Ecto neural progenitor cell (in vitro differentiated cells): Measurements from ENCODE around the gene RRAS2.
A peak's percentile ranks its signal among the peaks of the same experiment; 100 is the strongest.
"Not testable (repeated sequence)": the region's sequence is repeated elsewhere in the genome, so short reads cannot be mapped to it uniquely, and the experiment has no call there.

Experiments
- DNase-seq: peaks from one replicate; pipeline ENCODE4 v3.0.0-alpha.2; 2018; ENCODE audit warnings: low spot score

The RRAS2 gene

GRCh38 chr11:14255238-14255534 is 103.8 kb downstream of the RRAS2 start:
- no peak for DNase-seq

DNA sequence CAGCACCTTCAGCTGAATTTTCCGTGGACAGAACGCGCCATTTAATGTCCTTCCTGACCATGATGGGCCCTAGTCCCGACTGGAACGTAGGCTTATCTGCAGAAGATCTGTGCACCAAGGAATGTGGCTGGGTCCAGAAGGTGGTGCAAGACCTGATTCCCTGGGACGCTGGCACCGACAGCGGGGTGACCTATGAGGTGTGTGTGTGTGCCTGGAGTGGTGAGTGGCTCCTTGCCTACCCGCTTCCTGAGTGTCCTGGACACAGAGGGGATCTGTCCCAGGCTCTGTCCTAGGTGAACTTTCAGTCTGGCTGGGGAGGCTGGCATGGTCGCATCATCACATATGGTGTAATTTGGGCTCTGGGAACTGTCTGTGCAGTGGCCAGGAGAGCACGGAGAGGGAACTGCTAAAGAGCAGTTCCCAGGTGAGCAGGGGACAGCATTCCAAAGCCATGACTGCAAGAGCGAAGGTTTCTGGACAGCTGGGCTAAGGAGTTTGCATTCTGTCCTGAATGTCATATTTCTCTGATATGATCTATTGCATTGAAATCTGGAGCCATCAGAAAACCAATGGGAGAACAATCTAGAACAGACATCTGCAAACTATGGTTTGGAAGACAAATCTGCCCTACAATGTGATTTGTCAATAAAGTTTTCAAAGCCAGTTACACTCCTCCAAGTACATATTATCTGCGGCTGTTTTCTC is 104.3 kb downstream of the RRAS2 start:
- DNase-seq: no peak

- DNase-seq: no peak
Observed at GRCh38 chr11:14253840-14254239, 105.1 kb downstream of the RRAS2 start.

DNA sequence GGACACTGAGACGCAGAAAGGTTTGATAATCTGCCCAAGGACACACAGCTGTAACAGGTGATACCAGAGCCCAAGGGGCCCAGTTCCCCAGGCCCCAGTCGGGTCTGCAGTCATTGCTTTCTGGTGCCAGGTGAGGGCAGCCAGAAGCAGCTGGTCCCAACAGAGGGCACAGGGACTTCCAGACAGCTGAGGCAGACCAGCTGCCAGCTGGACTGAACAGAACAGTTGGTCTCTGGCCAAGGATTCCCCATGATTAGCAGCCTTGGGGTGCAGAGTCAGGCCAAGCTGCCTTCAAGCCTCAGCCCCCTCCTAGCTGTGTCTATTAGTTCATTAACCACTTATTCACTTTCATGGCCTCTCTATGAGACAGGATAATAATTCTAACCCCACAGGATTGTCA is 105.6 kb downstream of the RRAS2 start:
- DNase-seq: no peak

GRCh38 chr11:14252501-14252900 is 106.5 kb downstream of the RRAS2 start:
- DNase-seq: not testable (repeated sequence)

DNA sequence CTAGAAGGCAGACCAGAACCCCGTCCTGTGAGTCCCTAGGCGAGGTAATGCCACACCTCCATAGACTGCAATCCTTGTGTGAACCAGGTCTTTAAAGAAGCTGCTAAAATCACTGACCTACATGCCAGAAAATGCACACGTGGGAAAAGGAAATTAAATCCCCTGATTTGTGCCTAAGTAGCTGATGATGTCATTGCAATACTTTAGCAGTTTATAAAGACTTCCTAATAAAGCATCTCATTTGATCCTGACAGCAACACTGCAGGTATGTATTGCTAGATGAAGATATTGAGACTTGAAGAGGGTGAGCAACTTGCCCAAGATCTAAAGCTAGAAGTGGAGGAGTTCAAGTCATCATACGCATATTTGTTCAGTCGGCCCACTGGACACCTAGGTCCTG is 107.2 kb downstream of the RRAS2 start:
- no peak for DNase-seq

DNA sequence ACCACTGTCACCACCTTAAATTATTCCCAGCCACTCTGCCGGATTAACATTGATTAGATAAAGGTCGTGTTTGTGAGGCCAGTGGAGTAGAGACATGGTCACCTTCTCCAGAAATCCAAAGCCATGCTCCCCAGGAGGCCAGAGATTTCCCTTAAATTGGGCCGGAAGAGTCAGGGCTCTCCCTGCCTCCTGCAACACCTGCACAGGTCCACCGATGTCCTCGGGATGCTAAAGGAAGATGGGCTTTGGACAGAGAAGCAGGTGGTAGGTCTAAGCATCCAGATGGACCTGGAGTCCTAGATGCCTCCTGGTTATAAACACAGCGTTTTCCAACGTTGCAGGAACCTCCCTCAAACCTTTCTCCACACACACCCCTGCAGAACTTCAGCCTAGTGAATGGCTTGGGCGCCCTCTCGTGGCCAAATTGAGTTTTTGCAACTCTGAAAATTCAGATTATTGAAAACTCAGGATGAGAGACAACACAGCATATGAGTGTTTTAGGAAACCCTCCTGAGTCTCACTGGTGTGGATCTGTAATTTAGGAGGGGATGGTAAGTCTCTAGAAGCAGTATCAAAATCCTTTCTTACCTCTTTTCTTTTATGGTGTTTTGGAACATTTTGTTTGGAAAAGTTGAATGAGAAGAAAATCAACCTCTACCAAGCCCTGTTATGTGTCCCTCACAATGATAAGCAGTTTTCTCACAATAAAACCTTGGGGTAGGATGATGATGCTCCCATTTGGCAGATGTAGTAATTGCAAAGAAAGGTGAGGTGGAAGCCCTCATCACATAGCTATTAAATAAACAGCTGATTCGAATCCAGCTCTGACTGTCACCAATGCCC is 109.6 kb downstream of the RRAS2 start:
- peak; percentile 80 for DNase-seq

- peak; percentile 58 for DNase-seq
Observed at GRCh38 chr11:14248580-14248981, 110.4 kb downstream of the RRAS2 start.

- no peak for DNase-seq
Observed at GRCh38 chr11:14245444-14245843, 113.5 kb downstream of the RRAS2 start.

DNA sequence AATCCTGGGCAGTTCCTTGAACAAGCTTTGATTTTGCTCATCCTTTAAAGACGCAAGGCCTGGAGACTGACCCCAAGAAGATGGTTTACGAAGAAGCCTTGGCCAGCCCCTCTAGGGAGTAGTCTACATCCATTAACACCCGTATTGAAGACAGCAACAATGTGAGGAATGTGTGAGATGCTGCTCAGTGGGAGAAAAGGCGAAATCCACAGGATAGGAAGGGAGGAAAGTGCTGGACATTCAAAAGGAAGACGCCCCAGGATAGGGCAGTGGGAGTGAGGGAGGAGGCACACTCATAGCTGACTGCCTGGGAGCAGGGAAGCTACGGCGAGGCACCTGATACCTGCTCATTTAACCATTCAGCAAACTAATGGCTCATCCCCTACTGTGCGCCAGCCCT is 114.1 kb downstream of the RRAS2 start:
- no peak for DNase-seq

- DNase-seq: no peak
Observed at GRCh38 chr11:14242733-14243132, 116.2 kb downstream of the RRAS2 start.

- DNase-seq: no peak
Observed at GRCh38 chr11:14242187-14242586, 116.8 kb downstream of the RRAS2 start.

DNA sequence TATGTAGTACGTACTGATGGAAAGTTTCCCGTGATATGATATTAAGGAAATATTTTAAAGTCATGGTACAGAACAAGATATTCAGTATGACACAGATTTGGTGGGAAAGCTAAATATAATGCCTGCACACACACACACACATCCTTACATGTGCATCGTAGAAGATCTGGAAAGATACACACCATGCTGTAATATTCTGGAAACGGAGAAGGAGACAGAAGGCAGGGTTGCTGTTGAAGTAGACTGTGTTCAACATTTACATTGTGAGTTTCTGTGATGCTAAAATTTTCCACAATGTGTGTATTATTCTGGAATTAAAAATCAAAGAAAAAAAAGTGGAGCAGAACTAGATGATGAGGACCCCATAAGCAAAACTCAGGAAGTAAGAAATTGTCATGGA is 118.0 kb downstream of the RRAS2 start:
- DNase-seq: no peak

DNA sequence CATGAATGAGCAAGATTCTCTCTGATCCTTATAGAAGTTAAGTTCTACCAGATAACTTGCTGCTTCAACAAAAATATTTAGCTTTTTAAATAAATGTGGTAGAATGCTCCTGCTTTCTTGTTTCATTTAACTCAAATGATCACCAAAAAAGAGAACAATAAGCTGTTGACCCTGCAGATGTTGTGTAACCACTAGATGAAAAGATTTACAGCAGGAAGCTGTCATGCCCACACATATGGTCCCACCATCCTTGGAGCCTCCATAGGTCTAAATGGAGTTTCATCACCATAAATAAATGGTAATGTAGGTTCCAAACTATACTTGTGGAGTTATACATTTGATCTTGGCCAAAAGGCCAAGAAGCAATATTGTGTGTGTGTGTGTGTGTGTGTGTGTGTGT is 118.8 kb downstream of the RRAS2 start:
- DNase-seq: no peak

- no peak for DNase-seq
Observed at GRCh38 chr11:14237444-14237961, 121.5 kb downstream of the RRAS2 start.

DNA sequence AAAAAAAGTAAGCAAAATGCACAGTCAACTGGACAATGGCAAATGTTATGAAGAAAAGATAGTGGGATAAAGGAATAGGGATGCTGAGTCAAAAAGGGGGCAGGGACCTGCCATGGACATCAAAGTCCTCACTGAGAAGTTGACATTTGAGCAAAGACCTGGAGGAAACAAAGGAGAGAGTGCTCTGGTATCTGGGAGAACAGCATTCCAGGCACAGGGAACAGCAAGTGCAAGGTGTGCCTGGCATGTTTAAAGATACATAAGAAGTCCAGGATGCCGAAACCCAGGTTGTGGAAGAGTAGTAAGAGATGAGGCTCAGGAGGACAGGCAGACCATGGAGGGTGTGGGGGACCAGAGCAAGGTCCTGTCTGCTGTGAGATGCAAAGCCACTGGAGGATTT is 123.3 kb downstream of the RRAS2 start:
- no peak for DNase-seq

DNA sequence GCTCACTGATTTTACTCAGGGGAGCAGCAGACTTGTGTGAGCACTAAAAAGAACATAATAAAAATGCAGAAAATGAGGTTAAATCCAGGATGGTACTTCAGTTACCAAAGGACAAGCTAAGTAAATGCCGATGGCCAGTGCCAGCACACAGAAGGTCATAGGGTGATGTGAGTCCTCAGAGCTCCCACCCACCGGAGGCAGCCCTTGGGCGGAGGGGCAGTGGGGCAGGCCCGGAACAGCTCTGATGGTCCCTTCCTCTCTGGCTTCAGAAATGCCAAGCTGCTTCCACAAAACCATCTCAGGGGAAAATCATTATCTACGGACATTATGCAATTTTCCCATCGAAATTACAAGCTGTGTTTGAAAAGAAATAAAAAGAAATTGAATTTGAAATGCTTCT is 124.5 kb downstream of the RRAS2 start:
- DNase-seq: no peak

DNA sequence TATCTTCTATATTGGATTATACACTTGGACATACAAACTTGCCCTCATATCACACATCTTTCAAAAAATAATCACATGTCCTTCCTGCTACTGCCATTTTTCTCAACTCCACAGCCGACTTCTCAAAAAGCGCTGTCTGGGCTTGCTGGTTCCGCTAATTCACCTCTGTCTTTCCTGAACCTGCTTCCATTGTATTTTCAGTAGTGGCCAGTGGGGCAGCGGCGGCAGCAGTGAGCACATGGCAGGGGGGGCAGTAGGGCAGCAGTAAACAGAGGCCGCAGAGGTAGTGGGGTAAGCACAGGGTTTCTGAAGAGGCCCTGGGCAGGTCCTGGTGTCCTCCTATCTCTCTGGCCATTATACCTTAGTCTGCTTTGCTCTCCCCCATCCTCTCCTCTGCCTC is 126.3 kb downstream of the RRAS2 start:
- no peak for DNase-seq

DNA sequence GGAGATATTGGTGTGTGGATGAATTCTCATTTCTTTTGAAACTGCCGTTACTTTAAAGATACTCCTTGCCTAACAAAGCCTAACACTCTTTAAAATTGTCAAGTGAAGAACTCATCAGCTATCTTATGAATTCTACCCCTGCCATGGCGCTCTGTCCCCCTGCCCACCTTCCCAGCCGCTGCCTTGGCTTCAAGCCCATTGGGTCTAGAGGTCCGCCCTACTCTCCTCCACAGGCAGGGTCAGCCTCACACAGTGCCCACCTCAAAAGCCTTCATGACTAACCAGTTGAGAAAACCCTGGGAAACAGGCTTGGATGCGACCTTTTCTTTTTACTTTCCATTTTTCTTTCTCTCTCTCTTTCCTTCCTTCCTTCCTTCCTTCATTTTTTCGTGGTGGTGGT is 128.6 kb downstream of the RRAS2 start:
- no peak for DNase-seq

DNA sequence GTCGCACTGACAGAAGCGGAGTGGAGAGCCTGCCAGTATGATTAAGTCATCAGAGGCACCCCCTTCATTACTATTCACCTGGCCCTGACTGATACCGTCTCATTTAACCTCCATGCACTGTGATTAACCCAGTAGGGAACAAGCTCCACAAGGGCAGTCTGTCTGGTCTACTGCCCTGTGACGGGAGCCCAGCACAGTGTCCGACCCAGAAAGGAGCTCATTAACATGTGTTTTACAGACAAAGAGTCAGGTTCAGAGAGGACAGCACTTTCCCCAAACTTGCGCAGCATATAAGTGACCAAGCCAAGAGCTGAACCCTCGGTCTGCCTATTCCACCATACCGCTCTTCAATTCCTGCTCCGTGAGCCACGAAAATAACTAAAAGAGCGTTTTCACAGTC is 129.5 kb downstream of the RRAS2 start:
- DNase-seq: no peak

DNA sequence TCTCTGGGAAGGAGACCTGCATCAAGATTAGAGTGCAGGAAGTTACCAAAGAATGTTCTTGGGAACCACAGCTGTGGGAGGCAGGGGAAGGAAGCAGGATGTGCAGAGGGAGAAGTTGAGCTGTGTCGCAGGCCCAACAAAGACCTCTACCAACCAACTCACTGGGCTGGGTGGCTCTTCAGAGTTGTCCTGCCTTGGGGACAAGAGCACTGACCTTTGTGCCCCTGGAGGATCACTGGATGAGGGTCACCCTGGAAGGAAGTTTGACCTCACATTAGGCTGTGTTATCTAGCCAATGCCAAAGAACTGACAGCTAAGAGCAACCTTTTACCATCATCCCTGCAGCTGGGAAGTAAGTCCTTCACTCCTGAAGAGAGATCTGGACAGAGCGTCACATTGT is 130.6 kb downstream of the RRAS2 start:
- no peak for DNase-seq
